DMS53 treated with DMSO at 0.1 percent for 48 hours (cell line): ENCODE results near the gene FMN1.
"Not testable (repeated sequence)": the region's sequence is repeated elsewhere in the genome, so short reads cannot be mapped to it uniquely, and the experiment has no call there.

Experiments
- DNase-seq: peaks from one replicate; lab custom pipeline; 2025; ENCODE audit not compliant: unreplicated experiment; lab: John Stamatoyannopoulos, UW

The FMN1 gene

GRCh38 chr15:32983679-32984078, 210.8 kb downstream of the FMN1 start:
- DNase-seq: no peak

DNA sequence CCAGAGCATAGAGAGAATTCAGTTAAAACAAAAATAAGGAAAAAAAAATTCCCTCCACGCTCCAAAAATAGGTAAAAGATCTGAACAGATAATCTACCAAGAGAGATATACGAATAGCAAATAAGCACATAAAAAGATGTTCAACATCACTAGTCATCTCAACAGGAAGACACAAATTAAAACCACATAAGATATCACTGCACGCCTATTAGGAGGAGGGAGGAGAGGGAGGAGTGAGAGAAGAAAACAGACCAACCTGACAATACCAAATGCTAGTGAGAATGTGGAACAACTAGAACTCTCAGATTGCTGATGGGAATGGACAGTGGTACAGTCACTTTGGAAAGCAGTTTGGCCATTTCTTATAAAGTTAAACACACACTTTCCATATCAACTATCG, 212.5 kb downstream of the FMN1 start:
- DNase-seq: no peak

- DNase-seq: no peak
These were observed 213.0 kb downstream of the FMN1 start for GRCh38 chr15:32981536-32981935.

DNA sequence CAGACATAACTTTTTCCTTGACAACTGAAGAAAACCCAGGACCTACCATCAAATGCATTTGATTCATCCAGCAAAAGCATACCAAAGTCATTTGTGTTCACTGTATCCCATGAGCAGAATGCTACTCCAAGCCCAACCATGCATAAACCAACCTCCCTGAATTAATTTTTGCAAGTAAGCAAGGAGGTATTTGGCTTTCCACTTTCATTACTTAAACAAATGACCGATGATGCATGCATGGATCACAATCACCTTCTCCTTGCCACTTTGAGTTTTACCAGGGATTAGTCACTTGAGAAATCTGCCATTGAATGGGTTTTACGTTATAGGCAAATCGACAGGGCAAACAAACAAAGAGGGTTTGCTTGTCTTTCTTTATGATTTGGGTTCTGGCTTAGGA, 214.8 kb downstream of the FMN1 start:
- no peak for DNase-seq

DNA sequence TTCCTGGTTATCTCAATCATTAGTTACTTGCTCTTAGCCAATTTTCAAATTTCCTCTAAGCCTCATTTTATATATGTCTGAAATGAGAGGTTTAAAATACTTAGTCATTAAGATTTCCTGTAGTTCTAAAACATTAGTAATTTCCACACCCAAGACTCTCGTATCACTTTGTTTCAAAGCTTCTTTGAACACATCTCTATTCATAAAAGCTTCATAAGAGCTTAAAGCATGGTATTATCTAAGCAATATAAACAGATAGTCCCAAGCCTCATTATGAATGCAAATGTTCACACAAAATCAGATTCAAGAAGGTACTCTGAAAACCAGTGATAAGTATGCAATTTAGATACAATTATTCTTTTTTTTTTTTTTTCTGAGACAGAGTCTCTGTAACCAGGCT, 217.0 kb downstream of the FMN1 start:
- no peak for DNase-seq

GRCh38 chr15:32974691-32975090, 219.8 kb downstream of the FMN1 start:
- DNase-seq: no peak

GRCh38 chr15:32972686-32973085, 221.8 kb downstream of the FMN1 start:
- peak; percentile 65 for DNase-seq

- DNase-seq: no peak
These were observed 223.7 kb downstream of the FMN1 start for GRCh38 chr15:32970847-32971246.

- DNase-seq: no peak
These were observed 227.0 kb downstream of the FMN1 start for GRCh38 chr15:32967521-32967920.

- DNase-seq: no peak
These were observed 228.0 kb downstream of the FMN1 start for GRCh38 chr15:32966512-32966911.

- no peak for DNase-seq
These were observed 228.6 kb downstream of the FMN1 start for GRCh38 chr15:32965897-32966296.

GRCh38 chr15:32959077-32959476, 235.4 kb downstream of the FMN1 start:
- DNase-seq: no peak

- DNase-seq: peak; percentile 71
These were observed 237.3 kb downstream of the FMN1 start for GRCh38 chr15:32957219-32957618.

- no peak for DNase-seq
These were observed 237.8 kb downstream of the FMN1 start for GRCh38 chr15:32956711-32957110.

- peak; percentile 6 for DNase-seq
These were observed 238.5 kb downstream of the FMN1 start for GRCh38 chr15:32956006-32956405.

DNA sequence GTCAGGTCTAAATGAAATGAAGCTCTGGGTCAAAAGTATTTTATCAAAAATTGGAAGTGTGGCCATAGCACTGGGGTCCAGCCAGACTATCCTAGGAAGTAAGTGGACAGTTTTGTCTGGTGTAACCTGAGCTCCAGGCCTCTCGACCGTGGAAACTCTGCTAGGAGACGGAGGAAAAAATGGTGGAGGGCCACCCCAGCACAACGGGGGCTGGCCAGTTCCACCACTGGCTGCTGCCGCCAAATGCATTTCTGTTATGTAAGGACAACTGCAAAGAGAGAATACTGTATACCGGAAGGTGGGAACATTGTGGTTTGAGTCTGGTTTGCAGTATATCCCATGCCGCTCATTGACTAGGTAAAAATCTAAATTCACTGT, 241.0 kb downstream of the FMN1 start:
- no peak for DNase-seq

DNA sequence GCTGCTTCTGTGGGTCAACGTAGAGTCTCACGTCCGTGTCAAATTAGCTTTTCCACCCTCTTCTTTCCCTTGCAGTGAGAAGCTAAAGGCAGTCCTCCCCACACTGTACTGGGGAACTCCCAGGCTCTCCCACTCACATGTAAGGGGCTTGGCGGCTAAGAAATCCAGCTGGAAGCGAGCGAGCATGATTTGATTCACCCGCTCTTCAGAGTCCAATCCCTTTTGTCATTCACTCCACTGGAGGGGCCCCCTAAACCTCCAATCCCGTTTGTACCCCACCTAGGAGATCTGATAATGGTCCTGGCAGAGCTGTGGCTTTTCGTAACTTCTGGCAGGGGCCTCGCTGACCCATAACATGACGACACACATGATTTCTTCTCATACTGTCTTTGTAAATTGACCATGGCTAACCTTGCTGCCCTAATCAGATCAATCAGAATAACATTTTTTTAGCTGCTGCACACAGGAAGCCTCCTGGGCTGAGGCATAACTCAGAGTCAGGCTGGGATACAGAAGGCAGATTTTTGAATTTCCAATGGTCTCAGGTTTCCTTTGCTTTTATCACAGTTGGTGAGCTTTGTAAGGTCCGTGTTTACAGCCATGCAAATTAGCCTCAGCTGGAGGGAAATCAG, 241.5 kb downstream of the FMN1 start:
- no peak for DNase-seq

- no peak for DNase-seq
These were observed 242.6 kb downstream of the FMN1 start for GRCh38 chr15:32951736-32952464.

DNA sequence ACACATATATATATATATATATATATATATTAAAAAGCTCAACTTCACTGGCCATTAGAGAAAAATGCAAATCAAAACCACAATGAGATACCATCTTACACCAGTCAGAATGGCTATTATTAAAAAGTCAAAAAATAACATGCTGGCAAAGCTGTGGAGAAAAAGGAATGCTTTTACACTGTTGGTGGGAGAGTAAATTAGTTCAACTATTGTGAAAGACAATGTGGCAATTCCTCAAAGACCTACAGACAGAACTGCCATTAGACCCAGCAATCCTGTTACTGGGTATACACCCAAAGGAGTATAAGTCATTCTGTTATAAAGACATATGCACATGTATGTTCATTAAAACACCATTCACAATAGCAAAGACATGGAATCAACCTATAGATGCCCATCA, 244.5 kb downstream of the FMN1 start:
- not testable (repeated sequence) for DNase-seq

- DNase-seq: no peak
These were observed 248.3 kb downstream of the FMN1 start for GRCh38 chr15:32946210-32946609.

- DNase-seq: no peak
These were observed 250.1 kb downstream of the FMN1 start for GRCh38 chr15:32944431-32944830.

DNA sequence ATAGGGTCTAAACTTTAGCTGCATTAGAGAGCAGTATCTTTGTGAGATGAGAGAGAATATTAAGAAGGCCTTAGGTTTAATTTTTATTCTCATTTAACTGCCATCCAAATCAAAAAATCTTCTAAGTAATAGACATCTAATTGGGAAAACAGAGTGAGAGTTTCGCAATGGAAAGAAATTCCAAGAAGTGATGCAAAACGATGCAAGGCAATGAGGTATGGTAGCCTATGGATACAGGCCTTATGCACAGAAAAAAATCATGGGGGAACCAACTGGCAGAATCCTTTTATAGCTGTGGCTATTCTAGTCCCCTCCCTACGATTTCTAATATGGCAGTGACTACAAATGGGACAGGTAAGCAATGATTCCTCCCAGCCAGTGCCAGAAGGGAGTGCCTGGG, 250.8 kb downstream of the FMN1 start:
- no peak for DNase-seq

GRCh38 chr15:32942401-32942841, 252.1 kb downstream of the FMN1 start:
- no peak for DNase-seq
